SH-SY5Y (cell line): Measurements from ENCODE around the gene ARHGEF11.

Source experiments
- GATA2 ChIP-seq: IDR thresholded peaks from 2 replicates; pipeline ENCODE4 v1.6.1; 2011; ENCODE audit warnings: mild to moderate bottlenecking, low read depth, low read length
- GATA3 ChIP-seq: IDR thresholded peaks from 2 replicates; pipeline ENCODE4 v1.6.1; 2011; ENCODE audit warnings: low read depth, mild to moderate bottlenecking, low read length, moderate library complexity

DNA sequence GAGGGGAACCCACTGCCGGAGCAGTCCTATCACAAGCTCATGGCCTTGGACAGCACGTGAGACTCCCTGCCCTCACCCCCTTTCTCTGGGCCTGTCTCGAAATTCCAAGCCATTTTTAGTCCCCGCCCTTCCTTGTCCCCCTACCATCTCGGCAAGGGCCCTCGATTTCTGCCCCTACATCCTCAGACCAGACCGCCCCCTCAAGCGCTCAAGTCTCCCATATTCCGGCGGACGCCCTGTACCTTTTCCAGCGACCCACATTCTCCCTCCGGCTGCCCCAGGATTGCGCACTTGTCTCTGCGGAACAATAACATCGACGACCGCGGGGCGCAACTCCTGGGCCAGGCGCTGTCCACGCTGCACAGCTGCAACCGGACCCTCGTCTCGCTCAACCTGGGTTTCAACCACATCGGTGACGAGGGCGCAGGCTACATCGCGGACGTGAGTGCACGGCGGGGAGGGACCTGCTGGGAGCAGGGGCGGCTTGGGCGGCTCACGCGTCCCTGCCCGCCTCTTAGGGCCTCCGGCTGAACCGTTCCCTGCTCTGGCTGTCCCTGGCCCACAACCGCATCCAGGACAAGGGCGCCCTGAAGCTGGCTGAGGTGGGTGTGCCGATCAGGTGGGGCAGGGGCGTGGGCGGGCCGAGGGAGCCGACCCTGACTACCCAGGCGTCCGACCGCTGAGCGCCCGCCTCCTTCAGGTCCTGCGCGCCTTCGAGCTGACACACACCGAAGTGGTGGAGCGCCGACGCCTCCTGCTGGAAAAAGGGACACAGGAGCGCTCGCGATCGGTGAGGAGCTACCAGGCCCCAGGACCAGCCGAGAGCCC is 118.1 kb downstream of the ARHGEF11 start:
- TF ChIP-seq GATA3 (no peak), GATA2 (no peak)
